Esophagus squamous epithelium (tissue), 5 donors: ENCODE measurements around the gene SGK1. TPM values are rescaled to one million over a fixed set of nuclear protein-coding genes. Genes with fewer than 3 reads are reported as not detected.
A peak's percentile ranks its signal among the peaks of the same experiment; 100 is the strongest.

ENCODE experiments used
- DNase-seq: peaks from one replicate; lab custom pipeline; 2025; lab: John Stamatoyannopoulos, UW
- H3K27ac ChIP-seq, 4 donors: fragments of 200-600 bp; sonication (generic); one replicate each; pipeline ENCODE4 v1.5.1; 2016 to 2019; ENCODE audit warnings: mild to moderate bottlenecking in 1 of 4
- H3K27me3 ChIP-seq, 4 donors: fragments of 200-600 bp; sonication (generic); 1 replicate in 3 of 4; 2 replicates in 1 of 4; pipeline versions ENCODE4 v1.5.1 to v1.6.0; 2017 to 2021; ENCODE audit warnings: antibody characterized with exemption in 1 of 4
- H3K36me3 ChIP-seq, 3 donors: fragments of 200-600 bp; sonication (generic); one replicate each; pipeline ENCODE4 v1.5.1; 2016 to 2019
- H3K4me1 ChIP-seq, 3 donors: fragments of 200-600 bp; sonication (generic); one replicate each; pipeline ENCODE4 v1.5.1; 2017 to 2019
- H3K4me3 ChIP-seq, 4 donors: fragments of 200-600 bp; sonication (generic); 1 replicate in 3 of 4; 2 replicates in 1 of 4; pipeline ENCODE4 v1.5.1; 2016 to 2019; ENCODE audit warnings: mild to moderate bottlenecking in 2 of 4, moderate library complexity in 1 of 4
- H3K9me3 ChIP-seq, 3 donors: fragments of 200-600 bp; sonication (generic); one replicate each; pipeline ENCODE4 v1.5.1; 2016 to 2019
- POLR2A ChIP-seq, 4 donors: fragments of 450-650 bp; IDR thresholded peaks; one replicate each; pipeline ENCODE4 v1.6.1; 2017; ENCODE audit warnings: antibody characterized with exemption in 4 of 4, mild to moderate bottlenecking in 4 of 4, moderate library complexity in 3 of 4
- WGBS, 2 donors: methylation state at CpG; one replicate each; pipeline ENCODE4 v1.1.5; 2018; 5-methylcytosine and 5-hydroxymethylcytosine counted together
- intact Hi-C: fragments of 100-400 bp; cut with DNase I; formaldehyde crosslinking; loops from one replicate; pipeline ENCODE4 v1.15.0; 2022
- total RNA-seq, 4 donors: library from RNA; depleted of rRNA; stranded (reverse); fragments of >200 nt; gene quantifications; one replicate each; pipeline ENCODE4 v1.1.0, GENCODE V29; 2016
- TF ChIP-seq, protein P1 (sequence below), 6 experiments: fragments of 450-650 bp in 4 of 6; fragments of 200-600 bp in 2 of 6; sonication (generic) in 2 of 6; IDR thresholded peaks; one replicate each; pipeline ENCODE4 v1.5.1; 2016 to 2019; ENCODE audit warnings: antibody characterized with exemption in 6 of 6, mild to moderate bottlenecking in 4 of 6, moderate library complexity in 4 of 6
- donor health status: DM: yes; HTN: yes; CAD: no.

Gene SGK1
- total RNA-seq, 4 donors from 2014 or later, result 93.8 to 170 (median 154) TPM

DNA sequence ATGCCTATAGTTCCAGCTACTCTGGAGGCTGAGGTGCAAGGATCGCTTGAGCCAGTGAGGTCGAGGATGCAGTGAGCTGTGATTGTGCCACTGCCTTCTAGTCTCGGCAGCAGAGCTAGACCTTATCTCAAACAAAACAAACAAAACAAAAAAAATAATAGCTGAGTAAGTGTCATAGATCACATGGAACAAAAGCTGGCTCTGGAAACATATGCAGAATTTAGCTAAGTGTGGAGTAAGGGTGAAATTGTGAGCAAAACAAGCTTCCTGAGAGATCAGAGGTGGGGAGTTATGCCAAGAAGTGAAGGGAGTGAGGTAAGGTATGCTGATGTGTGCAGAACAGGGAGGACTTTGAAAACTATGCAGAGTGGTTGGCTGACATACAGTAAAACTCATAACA is 18.7 kb downstream of the SGK1 start:
- 50 to 51% methylated on average over 3 of the region's 3 CpGs for WGBS, 2 donors
- H3K4me1 ChIP-seq, result peaks cover 0 to 19% (median 8%) of the 10 kb centered on the region in 3 donors
- no peak overlapping the region for H3K4me3 ChIP-seq
- no peak for DNase-seq
- H3K27me3 ChIP-seq, result no peaks in the 10 kb centered on the region
- no peaks in the 10 kb centered on the region for H3K9me3 ChIP-seq
- intact Hi-C loops, result no loop called here
- no peak for TF ChIP-seq POLR2A (IDR thresholded peaks at IDR 0.05)
- TF ChIP-seq, protein P1, sequence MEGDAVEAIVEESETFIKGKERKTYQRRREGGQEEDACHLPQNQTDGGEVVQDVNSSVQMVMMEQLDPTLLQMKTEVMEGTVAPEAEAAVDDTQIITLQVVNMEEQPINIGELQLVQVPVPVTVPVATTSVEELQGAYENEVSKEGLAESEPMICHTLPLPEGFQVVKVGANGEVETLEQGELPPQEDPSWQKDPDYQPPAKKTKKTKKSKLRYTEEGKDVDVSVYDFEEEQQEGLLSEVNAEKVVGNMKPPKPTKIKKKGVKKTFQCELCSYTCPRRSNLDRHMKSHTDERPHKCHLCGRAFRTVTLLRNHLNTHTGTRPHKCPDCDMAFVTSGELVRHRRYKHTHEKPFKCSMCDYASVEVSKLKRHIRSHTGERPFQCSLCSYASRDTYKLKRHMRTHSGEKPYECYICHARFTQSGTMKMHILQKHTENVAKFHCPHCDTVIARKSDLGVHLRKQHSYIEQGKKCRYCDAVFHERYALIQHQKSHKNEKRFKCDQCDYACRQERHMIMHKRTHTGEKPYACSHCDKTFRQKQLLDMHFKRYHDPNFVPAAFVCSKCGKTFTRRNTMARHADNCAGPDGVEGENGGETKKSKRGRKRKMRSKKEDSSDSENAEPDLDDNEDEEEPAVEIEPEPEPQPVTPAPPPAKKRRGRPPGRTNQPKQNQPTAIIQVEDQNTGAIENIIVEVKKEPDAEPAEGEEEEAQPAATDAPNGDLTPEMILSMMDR (IDR thresholded peaks at IDR 0.05), result no peak
- peak overlapping the region in 1 of 4 donors; percentile 1 for H3K27ac ChIP-seq
- H3K36me3 ChIP-seq, result no peaks in the 10 kb centered on the region

DNA sequence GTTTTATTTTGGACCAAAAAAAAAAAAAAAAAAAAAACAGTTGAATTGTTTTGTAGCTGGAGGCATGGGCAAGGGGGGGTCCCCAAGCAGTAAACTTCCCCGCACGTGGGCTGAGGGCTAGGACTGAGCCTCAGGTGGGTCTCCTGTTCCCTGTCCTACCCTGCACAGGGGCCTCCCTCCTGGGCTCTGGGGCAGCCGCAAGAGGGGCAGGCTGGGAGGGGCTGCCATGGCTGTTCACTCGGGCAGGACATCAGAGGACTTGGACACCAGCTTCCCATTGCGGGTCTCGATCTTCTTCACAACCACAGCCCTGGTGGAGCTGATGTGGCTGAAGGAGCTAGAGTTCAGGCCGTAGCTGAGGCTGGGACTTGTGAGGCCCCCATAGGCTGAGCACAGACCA is 21.1 kb downstream of the SGK1 start:
- DNase-seq, result no peak
- no peak overlapping the region for H3K27ac ChIP-seq
- 86 to 96% methylated on average over 2 to 5 of the region's 7 CpGs for WGBS, 2 donors

DNA sequence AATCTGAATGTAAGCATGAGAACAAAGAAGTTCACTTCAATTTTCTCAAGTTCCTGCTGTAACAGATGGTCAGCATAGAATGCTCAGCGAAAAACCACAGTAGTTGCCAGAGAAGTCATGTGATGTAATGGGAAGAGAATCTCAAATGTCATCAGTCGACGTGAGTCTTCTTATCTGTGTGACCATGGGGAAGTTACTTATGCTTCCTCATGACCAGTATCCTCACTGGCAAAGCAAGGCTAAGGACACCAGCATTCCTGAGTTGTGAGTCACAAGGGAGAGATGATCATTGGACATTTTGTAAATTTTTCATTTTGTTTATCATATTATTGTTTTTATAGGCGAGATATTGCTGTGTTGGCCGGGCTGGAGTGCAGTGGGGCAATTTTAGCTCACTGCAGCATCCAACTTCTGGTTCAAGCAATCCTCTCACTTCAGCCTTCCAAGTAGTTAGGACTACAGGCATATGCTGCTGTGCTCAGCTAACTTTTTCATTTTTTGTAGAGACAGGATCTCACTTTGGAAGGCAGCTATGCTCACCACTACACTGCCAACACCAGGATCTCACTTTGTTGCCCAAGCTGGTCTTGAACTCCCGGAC is 21.9 kb downstream of the SGK1 start:
- DNase-seq, result no peak
- Histone ChIP-seq H3K27ac (peak overlapping the region in 3 of 4 donors; percentile 31 to 58 (median 35)), H3K4me3 (no peak overlapping the region), H3K4me1 (peaks cover 0 to 19% (median 8%) of the 10 kb centered on the region in 3 donors), H3K36me3 (no peaks in the 10 kb centered on the region), H3K27me3 (no peaks in the 10 kb centered on the region), H3K9me3 (no peaks in the 10 kb centered on the region)
- intact Hi-C loops, result no loop called here
- TF ChIP-seq, protein P1 (IDR thresholded peaks at IDR 0.05), result no peak
- TF ChIP-seq POLR2A (IDR thresholded peaks at IDR 0.05), result no peak
- 51 to 61% methylated on average over 6 of the region's 6 CpGs for WGBS, 2 donors

More for the DNA sequence above, 21.1 kb downstream of the SGK1 start:
- no peak for TF ChIP-seq POLR2A (IDR thresholded peaks at IDR 0.05)
- TF ChIP-seq, protein P1 (IDR thresholded peaks at IDR 0.05), result no peak
- intact Hi-C loops, result no loop called here
- H3K4me3 ChIP-seq, result no peak overlapping the region
- peaks cover 0 to 19% (median 8%) of the 10 kb centered on the region in 3 donors for H3K4me1 ChIP-seq
- H3K9me3 ChIP-seq, result no peaks in the 10 kb centered on the region
- H3K27me3 ChIP-seq, result no peaks in the 10 kb centered on the region
- no peaks in the 10 kb centered on the region for H3K36me3 ChIP-seq

DNA sequence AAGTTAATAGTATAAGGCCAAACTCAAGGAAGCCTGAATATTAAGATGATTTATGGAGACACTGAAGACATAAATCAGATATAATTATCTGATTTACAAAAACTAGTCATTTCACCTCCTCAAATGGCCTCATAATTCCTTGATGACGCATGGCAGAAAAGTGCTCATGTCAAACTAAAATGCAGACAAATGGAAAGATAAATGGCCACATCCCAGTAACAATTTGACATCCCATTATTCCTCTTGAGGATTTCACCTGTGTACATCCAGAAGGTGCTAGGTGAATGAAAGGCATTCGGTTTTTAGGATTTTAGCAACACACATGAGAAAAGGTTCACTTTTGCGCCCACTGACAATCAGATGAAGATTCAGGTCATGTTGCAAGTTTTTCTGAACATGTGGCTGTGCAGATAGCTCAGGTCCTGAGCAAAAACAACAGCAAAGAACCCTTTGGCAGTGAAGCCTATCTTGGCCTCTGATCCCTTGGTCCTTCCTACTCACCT is 24.2 kb downstream of the SGK1 start:
- intact Hi-C loops, result no loop called here
- Histone ChIP-seq H3K4me3 (no peak overlapping the region), H3K36me3 (no peaks in the 10 kb centered on the region), H3K4me1 (peaks cover 0 to 12% (median 6%) of the 10 kb centered on the region in 3 donors), H3K27ac (no peak overlapping the region), H3K9me3 (no peaks in the 10 kb centered on the region), H3K27me3 (no peaks in the 10 kb centered on the region)
- no peak for DNase-seq
- WGBS, 2 donors, result 90% methylated on average over 3 of the region's 3 CpGs
- TF ChIP-seq, protein P1 (IDR thresholded peaks at IDR 0.05), result no peak
- no peak for TF ChIP-seq POLR2A (IDR thresholded peaks at IDR 0.05)

DNA sequence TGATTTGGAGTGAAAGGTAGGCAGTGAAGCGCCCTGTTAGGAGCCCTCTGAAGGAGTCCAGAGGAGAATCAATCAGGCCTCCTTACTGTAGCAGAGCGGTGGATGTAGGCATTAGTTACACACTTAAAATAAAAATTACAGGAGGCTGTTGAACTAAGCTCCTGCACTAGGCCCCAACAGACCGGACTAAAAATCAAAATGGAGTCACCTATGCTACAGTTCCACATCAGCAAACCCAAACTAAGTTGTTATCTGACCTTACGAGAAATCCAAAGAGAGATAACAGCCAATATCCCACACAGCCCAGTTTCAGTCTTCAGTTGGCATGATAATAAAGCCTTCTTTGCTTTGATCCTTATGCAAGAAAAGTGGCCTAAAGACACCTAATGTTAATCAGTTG is 26.8 kb downstream of the SGK1 start:
- Histone ChIP-seq H3K27ac (no peak overlapping the region), H3K27me3 (no peaks in the 10 kb centered on the region), H3K9me3 (no peaks in the 10 kb centered on the region), H3K4me1 (peaks cover 0 to 19% (median 11%) of the 10 kb centered on the region in 3 donors), H3K36me3 (no peaks in the 10 kb centered on the region), H3K4me3 (no peak overlapping the region)
- DNase-seq, result no peak
- intact Hi-C loops, result no loop called here
- WGBS, 2 donors, result 97 to 98% methylated on average over 4 of the region's 4 CpGs
- no peak for TF ChIP-seq POLR2A (IDR thresholded peaks at IDR 0.05)
- TF ChIP-seq, protein P1 (IDR thresholded peaks at IDR 0.05), result no peak
